ENCODE results near the gene HNRNPLL. TPM values are rescaled to one million over a fixed set of nuclear protein-coding genes. Genes with fewer than 3 reads are reported as not detected.

Gene HNRNPLL
- total and polyA plus RNA-seq, 2 of the 13 experiments (the other 11 are each of a cell fraction or from before 2014, with no cell fraction given), result 49.4 to 103 TPM

DNA sequence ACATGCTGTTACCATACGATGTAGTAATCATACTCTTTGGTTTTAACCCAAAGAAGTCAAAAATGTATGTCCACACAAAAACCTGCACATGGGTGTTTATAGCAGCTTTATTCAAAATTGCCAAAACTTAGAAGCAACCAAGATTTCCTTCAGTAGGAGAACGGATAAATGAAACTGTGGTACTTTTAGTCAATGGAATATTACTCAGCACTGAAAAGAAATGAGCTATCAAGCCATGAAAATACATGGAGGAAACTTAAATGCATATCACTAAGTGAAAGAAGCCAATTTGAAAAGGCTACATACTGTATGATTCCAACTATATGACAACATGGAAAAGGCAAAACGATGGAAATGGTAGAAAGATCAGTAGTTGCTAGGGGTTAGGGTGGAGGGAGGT lies 86.6 kb downstream of the HNRNPLL start:
- Histone ChIP-seq H3K9ac (ENCODE audit: insufficient read depth, low read depth, low read length) (no peak overlapping the region), H2AFZ (ENCODE audit: low read length) (no peak overlapping the region), H3K4me1 (ENCODE audit: insufficient read depth, low read length) (peaks cover 24% of the 10 kb centered on the region), H3K4me3 (replicated peaks in 1 of 3; ENCODE audit: insufficient read depth in 1 of 3, low read depth in 2 of 3, low read length in 3 of 3) (no peak overlapping the region), H3K4me2 (ENCODE audit: low read depth, low read length) (no peak overlapping the region), H3K27ac (ENCODE audit: extremely low read length, insufficient read depth, low read length) (no peak overlapping the region), H3K9me3 (ENCODE audit: low read length) (no peaks in the 10 kb centered on the region), H3K79me2 (ENCODE audit: insufficient read depth, low read length) (no peaks in the 10 kb centered on the region), H4K20me1 (ENCODE audit: insufficient read depth, low read length) (no peaks in the 10 kb centered on the region), H3K27me3 (ENCODE audit: control insufficient read depth in 1 of 2, insufficient read depth in 2 of 2, low read length in 2 of 2) (peaks cover under 1 to 10% of the 10 kb centered on the region in 2 experiments; a peak in 3 of 5 replicates), H3K36me3 (replicated peaks in 1 of 2; ENCODE audit: control insufficient read depth in 1 of 2, insufficient read depth in 2 of 2, low read length in 2 of 2) (no peaks in the 10 kb centered on the region)
- TF ChIP-seq KLF16 (CRISPR knock-in tag; IDR thresholded peaks at IDR 0.05) (no peak), SNAPC2 (CRISPR knock-in tag; IDR thresholded peaks at IDR 0.05) (no peak), HOXA5 (CRISPR knock-in tag; IDR thresholded peaks at IDR 0.05) (no peak)
- TF ChIP-seq, protein P1, sequence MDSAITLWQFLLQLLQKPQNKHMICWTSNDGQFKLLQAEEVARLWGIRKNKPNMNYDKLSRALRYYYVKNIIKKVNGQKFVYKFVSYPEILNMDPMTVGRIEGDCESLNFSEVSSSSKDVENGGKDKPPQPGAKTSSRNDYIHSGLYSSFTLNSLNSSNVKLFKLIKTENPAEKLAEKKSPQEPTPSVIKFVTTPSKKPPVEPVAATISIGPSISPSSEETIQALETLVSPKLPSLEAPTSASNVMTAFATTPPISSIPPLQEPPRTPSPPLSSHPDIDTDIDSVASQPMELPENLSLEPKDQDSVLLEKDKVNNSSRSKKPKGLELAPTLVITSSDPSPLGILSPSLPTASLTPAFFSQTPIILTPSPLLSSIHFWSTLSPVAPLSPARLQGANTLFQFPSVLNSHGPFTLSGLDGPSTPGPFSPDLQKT (CRISPR knock-in tag; IDR thresholded peaks at IDR 0.05; ENCODE audit: borderline replicate concordance), result no peak
- TF ChIP-seq, protein P2, sequence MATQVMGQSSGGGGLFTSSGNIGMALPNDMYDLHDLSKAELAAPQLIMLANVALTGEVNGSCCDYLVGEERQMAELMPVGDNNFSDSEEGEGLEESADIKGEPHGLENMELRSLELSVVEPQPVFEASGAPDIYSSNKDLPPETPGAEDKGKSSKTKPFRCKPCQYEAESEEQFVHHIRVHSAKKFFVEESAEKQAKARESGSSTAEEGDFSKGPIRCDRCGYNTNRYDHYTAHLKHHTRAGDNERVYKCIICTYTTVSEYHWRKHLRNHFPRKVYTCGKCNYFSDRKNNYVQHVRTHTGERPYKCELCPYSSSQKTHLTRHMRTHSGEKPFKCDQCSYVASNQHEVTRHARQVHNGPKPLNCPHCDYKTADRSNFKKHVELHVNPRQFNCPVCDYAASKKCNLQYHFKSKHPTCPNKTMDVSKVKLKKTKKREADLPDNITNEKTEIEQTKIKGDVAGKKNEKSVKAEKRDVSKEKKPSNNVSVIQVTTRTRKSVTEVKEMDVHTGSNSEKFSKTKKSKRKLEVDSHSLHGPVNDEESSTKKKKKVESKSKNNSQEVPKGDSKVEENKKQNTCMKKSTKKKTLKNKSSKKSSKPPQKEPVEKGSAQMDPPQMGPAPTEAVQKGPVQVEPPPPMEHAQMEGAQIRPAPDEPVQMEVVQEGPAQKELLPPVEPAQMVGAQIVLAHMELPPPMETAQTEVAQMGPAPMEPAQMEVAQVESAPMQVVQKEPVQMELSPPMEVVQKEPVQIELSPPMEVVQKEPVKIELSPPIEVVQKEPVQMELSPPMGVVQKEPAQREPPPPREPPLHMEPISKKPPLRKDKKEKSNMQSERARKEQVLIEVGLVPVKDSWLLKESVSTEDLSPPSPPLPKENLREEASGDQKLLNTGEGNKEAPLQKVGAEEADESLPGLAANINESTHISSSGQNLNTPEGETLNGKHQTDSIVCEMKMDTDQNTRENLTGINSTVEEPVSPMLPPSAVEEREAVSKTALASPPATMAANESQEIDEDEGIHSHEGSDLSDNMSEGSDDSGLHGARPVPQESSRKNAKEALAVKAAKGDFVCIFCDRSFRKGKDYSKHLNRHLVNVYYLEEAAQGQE (IDR thresholded peaks at IDR 0.05; ENCODE audit: borderline replicate concordance in 1 of 2, low read depth in 1 of 2, low read length in 2 of 2), result no peak
- TF ChIP-seq, protein P3, sequence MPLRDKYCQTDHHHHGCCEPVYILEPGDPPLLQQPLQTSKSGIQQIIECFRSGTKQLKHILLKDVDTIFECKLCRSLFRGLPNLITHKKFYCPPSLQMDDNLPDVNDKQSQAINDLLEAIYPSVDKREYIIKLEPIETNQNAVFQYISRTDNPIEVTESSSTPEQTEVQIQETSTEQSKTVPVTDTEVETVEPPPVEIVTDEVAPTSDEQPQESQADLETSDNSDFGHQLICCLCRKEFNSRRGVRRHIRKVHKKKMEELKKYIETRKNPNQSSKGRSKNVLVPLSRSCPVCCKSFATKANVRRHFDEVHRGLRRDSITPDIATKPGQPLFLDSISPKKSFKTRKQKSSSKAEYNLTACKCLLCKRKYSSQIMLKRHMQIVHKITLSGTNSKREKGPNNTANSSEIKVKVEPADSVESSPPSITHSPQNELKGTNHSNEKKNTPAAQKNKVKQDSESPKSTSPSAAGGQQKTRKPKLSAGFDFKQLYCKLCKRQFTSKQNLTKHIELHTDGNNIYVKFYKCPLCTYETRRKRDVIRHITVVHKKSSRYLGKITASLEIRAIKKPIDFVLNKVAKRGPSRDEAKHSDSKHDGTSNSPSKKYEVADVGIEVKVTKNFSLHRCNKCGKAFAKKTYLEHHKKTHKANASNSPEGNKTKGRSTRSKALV (CRISPR knock-in tag; IDR thresholded peaks at IDR 0.05), result no peak
- FAIRE-seq (no peak), DNase-seq (ENCODE audit: low spot score) (no peak), ATAC-seq (no peak)
- ChIA-PET CTCF (ENCODE audit: low intra/inter-chr PET ratio, low total read pairs) (no interaction called here), POLR2A (no interaction called here)
- in situ Hi-C loops (cut with HindIII; ENCODE audit: extremely low pct_ligation_motif_present, low pct_unique_long_range_greater_than_20kb) (no loop called here), intact Hi-C loops (cut with micrococcal nuclease; ENCODE audit: unreplicated experiment) (no loop called here)
- BruUV-seq (replicated peaks), result no TSS peak
- WGBS (ENCODE audit: low lambda C conversion rate), result 60% methylated on average over 3 of the region's 3 CpGs
